ENCODE measurements around the gene CNTN5.

GRCh38 chr11:99098751-99099150 lies 78.0 kb downstream of the CNTN5 start:
- TF ChIP-seq ZBTB33 (IDR thresholded peaks at IDR 0.05; ENCODE audit: borderline replicate concordance, low read depth) = no peak
- no peak for TF ChIP-seq CTCF (IDR thresholded peaks at IDR 0.05)
- no peak for TF ChIP-seq USF2 (IDR thresholded peaks at IDR 0.05; ENCODE audit: borderline replicate concordance, low read depth, low read length)
- no peak for TF ChIP-seq REST (IDR thresholded peaks at IDR 0.05; ENCODE audit: low read depth, low read length)
- TF ChIP-seq RCOR1 (IDR thresholded peaks at IDR 0.05; ENCODE audit: low read length) = no peak
- TF ChIP-seq MXI1 (IDR thresholded peaks at IDR 0.05; ENCODE audit: low read depth, low read length) = no peak

Measured in SK-N-SH (cell line).